A549 (cell line): ENCODE measurements around the gene UBN2. TPM values are rescaled to one million over a fixed set of nuclear protein-coding genes. Genes with fewer than 3 reads are reported as not detected.

Experiments
- ATAC-seq, 2 experiments: fragments of 200-7000 bp in 1 of 2; fragments of >200 bp in 1 of 2; cut with Nextera tagmentation in 1 of 2; cut with Tn5 transposase in 1 of 2; 3 replicates each; pipeline versions ENCODE4 v1.8.0 to v1.9.1; 2018 to 2020; ENCODE audit warnings: mild to moderate bottlenecking in 1 of 2, moderate library complexity in 1 of 2
- CTCF ChIA-PET: fragments of 300-600 bp; sonication (Branson Sonifier 250); formaldehyde crosslinking; extraction: SDS; loops from one replicate; lab custom pipeline; 2021; ENCODE audit warnings: antibody characterized with exemption, inconsistent platforms; lab: Yijun Ruan, JAX
- POLR2A ChIA-PET: fragments of 350-600 bp; formaldehyde crosslinking; extraction: SDS; loops from one replicate; lab custom pipeline; 2021; ENCODE audit warnings: antibody characterized with exemption, inconsistent platforms; lab: Yijun Ruan, JAX
- DNase-seq, 2 experiments: peaks; one replicate each; pipeline versions ENCODE4 v3.0.0 to v3.0.0-alpha.2; 2011 to 2016; ENCODE audit warnings: low read depth in 1 of 2, low spot score in 1 of 2
- FAIRE-seq: peaks from 2 replicates; lab custom pipeline; 2011; peaks lifted over from hg19 to GRCh38; lab: Jason Lieb, UNC
- H3K27ac ChIP-seq, 2 experiments: fragments of >200 bp; sonication (Bioruptor Twin); formaldehyde crosslinking; 3 replicates each; pipeline ENCODE4 v1.5.1; 2016 to 2017
- H3K4me1 ChIP-seq: fragments of >200 bp; sonication (Bioruptor Twin); formaldehyde crosslinking; 3 replicates; pipeline ENCODE4 v1.6.1; 2016
- H3K4me2 ChIP-seq: fragments of >200 bp; sonication (Bioruptor Twin); formaldehyde crosslinking; 3 replicates; pipeline ENCODE4 v1.6.1; 2016
- H3K4me3 ChIP-seq: fragments of >200 bp; sonication (Bioruptor Twin); formaldehyde crosslinking; 3 replicates; pipeline ENCODE4 v1.5.1; 2016
- H3K9me3 ChIP-seq: fragments of >200 bp; sonication (Bioruptor Twin); formaldehyde crosslinking; 3 replicates; pipeline ENCODE4 v1.6.1; 2016
- BCL3 ChIP-seq: fragments of >200 bp; sonication (Bioruptor Twin); formaldehyde crosslinking; IDR thresholded peaks from 3 replicates; pipeline ENCODE4 v1.6.1; 2016
- CHD2 ChIP-seq: fragments of 150-350 bp; IDR thresholded peaks from 2 replicates; pipeline ENCODE4 v1.6.1; 2014; ENCODE audit warnings: low read length; ENCODE audit not compliant: partially characterized antibody
- CHD4 ChIP-seq: fragments of 200-600 bp; sonication (generic); IDR thresholded peaks from 2 replicates; pipeline ENCODE4 v1.6.1; 2016; ENCODE audit warnings: antibody characterized with exemption, mild to moderate bottlenecking, borderline replicate concordance
- CTCF ChIP-seq: fragments of >200 bp; sonication (Bioruptor Twin); formaldehyde crosslinking; IDR thresholded peaks from 3 replicates; pipeline ENCODE4 v1.5.1; 2016
- EHF ChIP-seq: fragments of 250-450 bp; sonication (Bioruptor Pico); IDR thresholded peaks from 2 replicates; pipeline ENCODE4 v1.5.0; 2020; ENCODE audit warnings: mild to moderate bottlenecking
- EHMT2 ChIP-seq: fragments of 200-600 bp; sonication (generic); IDR thresholded peaks from 2 replicates; pipeline ENCODE4 v1.6.1; 2016; ENCODE audit warnings: antibody characterized with exemption, low read depth, mild to moderate bottlenecking, moderate library complexity
- FOSL2 ChIP-seq, 2 experiments: fragments of 450-650 bp in 1 of 2; fragments of >200 bp in 1 of 2; sonication (Bioruptor Twin) in 1 of 2; formaldehyde crosslinking; IDR thresholded peaks; 2 replicates each; pipeline versions ENCODE4 v1.5.0 to v1.6.1; 2016 to 2020; ENCODE audit warnings: mild to moderate bottlenecking in 1 of 2, moderate library complexity in 1 of 2
- HEYL ChIP-seq: fragments of 250-450 bp; sonication (Bioruptor Pico); IDR thresholded peaks from 2 replicates; pipeline ENCODE4 v1.8.0; 2021; ENCODE audit warnings: mild to moderate bottlenecking, moderate library complexity
- HMGXB4 ChIP-seq: fragments of 250-450 bp; sonication (Bioruptor Pico); IDR thresholded peaks from 2 replicates; pipeline ENCODE4 v1.5.0; 2021; ENCODE audit warnings: mild to moderate bottlenecking, moderate library complexity, borderline replicate concordance
- HOXA7 ChIP-seq: fragments of 250-450 bp; sonication (Bioruptor Pico); IDR thresholded peaks from 2 replicates; pipeline ENCODE4 v1.5.0; 2020; ENCODE audit warnings: mild to moderate bottlenecking, moderate library complexity
- JUNB ChIP-seq: fragments of >200 bp; sonication (Bioruptor Twin); formaldehyde crosslinking; IDR thresholded peaks from 2 replicates; pipeline ENCODE4 v1.6.1; 2016
- KDM5A ChIP-seq: fragments of 200-600 bp; sonication (generic); IDR thresholded peaks from 2 replicates; pipeline ENCODE4 v1.6.1; 2016; ENCODE audit warnings: antibody characterized with exemption, mild to moderate bottlenecking
- MAX ChIP-seq: IDR thresholded peaks from 2 replicates; pipeline ENCODE4 v1.6.1; 2012
- MYC ChIP-seq: IDR thresholded peaks from 2 replicates; pipeline ENCODE4 v1.6.1; 2012; ENCODE audit warnings: mild to moderate bottlenecking, inconsistent platforms, low read length, improper control_type of control experiment, borderline replicate concordance
- REST ChIP-seq: fragments of 200-600 bp; sonication (generic); IDR thresholded peaks from 2 replicates; pipeline ENCODE4 v1.6.1; 2016; ENCODE audit warnings: antibody characterized with exemption, mild to moderate bottlenecking, moderate library complexity
- RFX5 ChIP-seq: fragments of 450-650 bp; IDR thresholded peaks from 2 replicates; pipeline ENCODE4 v1.7.1; 2014; ENCODE audit warnings: antibody characterized with exemption, mild to moderate bottlenecking, moderate library complexity
- SREBF2 ChIP-seq: fragments of 450-650 bp; IDR thresholded peaks from 2 replicates; pipeline ENCODE4 v1.6.1; 2014; ENCODE audit warnings: mild to moderate bottlenecking, moderate library complexity
- ZC3H11A ChIP-seq: fragments of 450-650 bp; IDR thresholded peaks from 2 replicates; pipeline ENCODE4 v1.6.1; 2014; ENCODE audit warnings: antibody characterized with exemption, mild to moderate bottlenecking
- ZFP36 ChIP-seq: fragments of 450-650 bp; IDR thresholded peaks from 2 replicates; pipeline ENCODE4 v1.6.1; 2014; ENCODE audit warnings: borderline replicate concordance; ENCODE audit not compliant: partially characterized antibody
- WGBS: methylation state at CpG from one replicate; pipeline ENCODE4 v1.1.6; 2017; ENCODE audit errors: missing lambda C conversion rate; 5-methylcytosine and 5-hydroxymethylcytosine counted together
- polyA plus RNA-seq, 4 experiments: library from polyadenylated mRNA; depleted of rRNA in 3 of 4; stranded (reverse); fragments of >200 nt; fragmentation: RNase III in 1 of 4; extraction: RNeasy Plus Mini Kit Qiagen cat#74134 plus additional on column Dnase treatment in 1 of 4; gene quantifications; 2 replicates in 3 of 4; 3 replicates in 1 of 4; pipeline ENCODE4 v1.2.3, GENCODE V29; 2011 to 2017

Gene UBN2
- polyA plus RNA-seq, 2 of the 4 experiments (the other 2 are of a cell fraction), result 2.1 to 5.7 TPM

GRCh38 chr7:139181404-139181803 lies 49.6 kb upstream of the UBN2 start:
- no peak for TF ChIP-seq ZC3H11A
- TF ChIP-seq HMGXB4 (CRISPR knock-in tag), result no peak
- TF ChIP-seq ZFP36, result no peak
- TF ChIP-seq JUNB, result no peak
- no peak for TF ChIP-seq HEYL
- TF ChIP-seq RFX5, result no peak
- TF ChIP-seq, all 56 proteins: peak for 0
- ATAC-seq (no peak), FAIRE-seq (no peak), DNase-seq (no peak)
- Histone ChIP-seq H3K4me2 (no peak overlapping the region), H3K9me3 (no peaks in the 10 kb centered on the region), H3K4me3 (no peak overlapping the region), H3K27ac (no peak overlapping the region), H3K4me1 (no peaks in the 10 kb centered on the region)
- POLR2A ChIA-PET, result no interaction called here
- 94% methylated on average over 2 of the region's 2 CpGs for WGBS
- CTCF ChIA-PET, result interaction anchor here (0.9 kb wide), 1 partner anchor 9 kb away, joined by 3 read pairs; no protein-coding TSS in a partner anchor

GRCh38 chr7:139182363-139182762 lies 48.7 kb upstream of the UBN2 start:
- TF ChIP-seq BCL3 (no peak), KDM5A (no peak), CTCF (no peak), FOSL2 (IDR thresholded peaks at IDR 0.05) (no peak), FOSL2 (CRISPR knock-in tag; IDR thresholded peaks at IDR 0.05) (no peak), SREBF2 (no peak), MYC (no peak), HMGXB4 (CRISPR knock-in tag) (no peak), MAX (no peak), EHF (no peak), REST (no peak), EHMT2 (no peak), HOXA7 (no peak), CHD2 (no peak), CHD4 (no peak)
- ChIA-PET POLR2A (no interaction called here), CTCF (no interaction called here)
- DNase-seq (no peak), ATAC-seq (no peak), FAIRE-seq (no peak)
- Histone ChIP-seq H3K4me1 (no peaks in the 10 kb centered on the region), H3K4me2 (no peak overlapping the region), H3K9me3 (no peaks in the 10 kb centered on the region), H3K27ac (no peak overlapping the region), H3K4me3 (no peak overlapping the region)
- WGBS, result 96% methylated on average over 1 of the region's 1 CpG
